Heart left ventricle (tissue), 16 donors: ENCODE measurements around the gene EMX2. TPM values are rescaled to one million over a fixed set of nuclear protein-coding genes. Genes with fewer than 3 reads are reported as not detected.

Source experiments
- ATAC-seq, 4 donors: fragments of 200-7000 bp; cut with Tn5 transposase; one replicate each; pipeline ENCODE4 v1.9.1; 2020 to 2022; ENCODE audit warnings: moderate library complexity in 4 of 4, mild to moderate bottlenecking in 3 of 4, moderate number of reproducible peaks in 1 of 4
- DNase-seq, 5 donors: peaks; one replicate each; pipeline ENCODE4 v3.0.0-alpha.2; 2020
- H3K27ac ChIP-seq, 12 donors: fragments of 200-600 bp; sonication (generic) in 4 of 12; one replicate each; pipeline versions ENCODE4 v1.5.0 to v1.8.0; 2016 to 2022; ENCODE audit warnings: mild to moderate bottlenecking in 2 of 12
- H3K27me3 ChIP-seq, 9 donors: fragments of 200-600 bp; sonication (generic) in 2 of 9; one replicate each; pipeline versions ENCODE4 v1.5.1 to v1.8.0; 2016 to 2022; ENCODE audit warnings: mild to moderate bottlenecking in 3 of 9
- H3K36me3 ChIP-seq, 9 donors: fragments of 200-600 bp; sonication (generic) in 2 of 9; one replicate each; pipeline versions ENCODE4 v1.5.0 to v1.8.0; 2018 to 2022; ENCODE audit warnings: mild to moderate bottlenecking in 2 of 9
- H3K4me1 ChIP-seq, 12 donors: fragments of 200-600 bp; sonication (generic) in 4 of 12; one replicate each; pipeline versions ENCODE4 v1.5.0 to v1.8.0; 2016 to 2022; ENCODE audit warnings: mild to moderate bottlenecking in 3 of 12
- H3K4me3 ChIP-seq, 12 donors: fragments of 200-600 bp; sonication (generic) in 4 of 12; one replicate each; pipeline versions ENCODE4 v1.5.0 to v1.8.0; 2017 to 2022; ENCODE audit warnings: mild to moderate bottlenecking in 9 of 12, moderate library complexity in 4 of 12
- H3K9me3 ChIP-seq, 12 donors: fragments of 200-600 bp; sonication (generic) in 4 of 12; one replicate each; pipeline versions ENCODE4 v1.5.0 to v1.8.0; 2016 to 2022; ENCODE audit warnings: mild to moderate bottlenecking in 1 of 12
- CTCF ChIP-seq, 12 donors: fragments of 200-600 bp; sonication (generic) in 4 of 12; IDR thresholded peaks; one replicate each; pipeline versions ENCODE4 v1.5.0 to v1.8.0; 2018 to 2022; ENCODE audit warnings: antibody characterized with exemption in 12 of 12, mild to moderate bottlenecking in 5 of 12
- POLR2A ChIP-seq, 2 donors: fragments of 450-650 bp; IDR thresholded peaks; one replicate each; pipeline ENCODE4 v1.6.1; 2017; ENCODE audit warnings: antibody characterized with exemption in 2 of 2, mild to moderate bottlenecking in 2 of 2, moderate library complexity in 2 of 2
- WGBS, 4 donors: extraction: QIAGEN DNeasy Blood & Tissue Kit in 2 of 4; methylation state at CpG; one replicate each; pipeline versions ENCODE4 v1.1.5 to v1.1.7; 2013 to 2018; 5-methylcytosine and 5-hydroxymethylcytosine counted together
- intact Hi-C, 10 donors: fragments of 100-400 bp; cut with DNase I; formaldehyde crosslinking; loops; one replicate each; pipeline versions ENCODE4 v1.11.1 to v1.14.2; 2022
- polyA plus RNA-seq, 2 donors: library from polyadenylated mRNA; stranded (reverse); fragments of 200-250 nt; gene quantifications; one replicate each; pipeline ENCODE4 v1.2.3, GENCODE V29; 2013
- total RNA-seq, 9 donors: library from RNA; depleted of rRNA in 2 of 9; stranded (reverse); fragments of >200 nt in 2 of 9; fragmentation: NEBNext Ultra II Directional in 3 of 9; extraction: Animal tissue kit (Norgen Biotek cat#: 25700) in 3 of 9; gene quantifications; one replicate each; pipeline versions ENCODE4 v1.1.0 to v1.2.4, GENCODE V29; 2016 to 2023
- donor health status: ischemic (EF 13 %, LVEDD 7.1; RV severe dilation, severe dysfunction).
- donor health status: healthy with polysubstance abuse.
- donor health status: DM: no; HTN: yes; CAD: no.
- donor health status: DM: no; HTN: no; CAD: no.
- donor health status: ischemic (EF 25% LVEDD 6.9; RV normal size, moderate dysfunction).
- donor health status: ischemic (EF 25% LVEDD 5.7; RV mildly dilated, moderate dysfunction).
- donor health status: healthy.
- donor health status: DM: yes; HTN: yes; CAD: no.
- donor health status: ischemic (EF 35%, LVEDD 5.7; RV mildly dilated, moderate dysfunction).
- donor health status: nonischemic (EF 11% LVEDD 7.7; RV severe dilation, severe dysfunction).
- donor health status: DM: yes; HTN: yes; CAD: no.
- donor health status: PGD.
- donor health status: ischemic (EF 29% LVEDD 5.4; RV normal size, mild dysfunction).
- donor health status: nonischemic (EF 23%, LVEDD 6.1; RV moderate dilation, normal function).

EMX2 gene
- total and polyA plus RNA-seq, 11 donors = 0.06 to 0.54 (median 0.19) TPM; not detected in 4

DNA sequence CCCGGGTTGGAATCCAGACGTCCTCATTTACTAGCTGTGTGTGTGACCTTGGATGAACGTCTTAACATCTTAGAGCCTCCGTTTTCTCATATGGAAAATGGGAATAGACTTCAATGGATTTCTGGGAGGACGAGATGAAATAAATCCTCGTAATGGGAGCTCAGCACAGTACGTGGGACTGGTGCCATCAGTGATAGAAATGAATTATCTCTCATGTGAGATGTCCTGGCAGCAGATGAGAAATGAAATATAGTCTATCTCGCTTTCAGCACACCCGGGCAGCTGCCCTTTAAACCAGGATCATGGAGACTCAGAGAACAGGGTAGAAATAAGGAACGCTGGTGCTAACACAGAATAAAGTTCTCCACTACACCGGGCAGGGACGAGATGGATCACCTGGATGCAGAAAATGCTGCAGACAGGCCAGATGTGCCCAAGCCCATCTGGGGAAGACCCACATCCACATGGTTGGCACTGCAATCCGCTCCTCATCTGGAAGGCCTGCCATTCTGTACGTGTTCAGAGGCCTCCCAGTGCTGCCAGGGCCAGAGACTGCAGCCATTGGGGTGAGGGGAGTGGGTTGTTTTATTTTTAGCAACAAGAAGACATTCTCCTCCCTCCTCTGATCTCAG lies 11.1 kb upstream of the EMX2 start:
- Histone ChIP-seq H3K4me1 (peaks cover 0 to 30% (median 12%) of the 10 kb centered on the region in 12 donors), H3K36me3 (no peaks in the 10 kb centered on the region), H3K4me3 (no peak overlapping the region), H3K27me3 (peaks cover 41 to 95% (median 70%) of the 10 kb centered on the region in 9 donors), H3K27ac (no peak overlapping the region), H3K9me3 (no peaks in the 10 kb centered on the region)
- TF ChIP-seq CTCF (IDR thresholded peaks at IDR 0.05) (no peak), POLR2A (IDR thresholded peaks at IDR 0.05) (no peak)
- 19 to 31% (median 24%) methylated on average over 14 of the region's 14 CpGs for WGBS, 4 donors
- intact Hi-C loops = loop anchor here in 4 of 10 donors (10.0 kb wide), 2 partner anchors 573 to 713 kb away; no protein-coding TSS in a partner anchor
- ATAC-seq (no peak), DNase-seq (no peak)

GRCh38 chr10:117532003-117532385 lies 10.6 kb upstream of the EMX2 start:
- intact Hi-C loops = loop anchor here in 4 of 10 donors (10.0 kb wide), 2 partner anchors 573 to 713 kb away; no protein-coding TSS in a partner anchor
- peaks cover 46 to 98% (median 74%) of the 10 kb centered on the region in 9 donors for H3K27me3 ChIP-seq
- no peak overlapping the region for H3K4me3 ChIP-seq

DNA sequence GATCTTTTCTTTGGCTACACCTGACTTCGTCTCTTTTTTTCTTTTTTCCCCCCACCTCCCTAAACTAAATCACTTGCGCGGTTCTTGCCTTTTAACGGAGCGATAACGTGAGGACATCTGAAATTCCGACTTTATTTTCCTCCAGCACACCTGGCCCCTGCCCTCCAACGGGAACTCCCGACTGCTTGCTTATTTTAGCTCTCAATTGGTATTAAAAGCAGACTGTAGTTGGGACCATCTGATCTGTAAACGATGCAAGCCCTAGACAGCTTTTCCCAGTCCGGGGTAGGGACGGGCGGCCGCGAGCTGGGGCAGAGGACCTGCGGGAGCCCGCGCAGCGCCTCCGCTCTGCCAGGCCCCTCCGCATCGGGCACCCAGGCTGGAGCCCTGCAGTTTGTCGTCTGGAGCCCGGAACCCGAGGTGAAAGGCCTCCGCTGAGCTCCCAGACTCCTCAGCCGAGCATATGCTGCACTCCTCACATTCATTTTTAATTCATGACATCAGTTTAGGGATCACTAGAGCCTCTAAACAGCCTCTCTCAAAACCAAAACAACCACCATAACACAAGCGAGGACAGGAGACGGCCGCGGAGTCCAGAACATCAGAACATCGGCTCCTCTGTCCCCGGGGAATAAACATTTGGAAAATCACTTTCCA lies 10.0 kb upstream of the EMX2 start:
- intact Hi-C loops = loop anchor here in 4 of 10 donors (10.0 kb wide), 2 partner anchors 572 to 712 kb away; no protein-coding TSS in a partner anchor
- Histone ChIP-seq H3K36me3 (no peaks in the 10 kb centered on the region), H3K4me3 (no peak overlapping the region), H3K27me3 (peaks cover 52 to 98% (median 80%) of the 10 kb centered on the region in 9 donors), H3K4me1 (peaks cover 0 to 33% (median 14%) of the 10 kb centered on the region in 12 donors), H3K9me3 (no peaks in the 10 kb centered on the region), H3K27ac (no peak overlapping the region)
- DNase-seq = no peak
- ATAC-seq = no peak
- 2 to 7% (median 4%) methylated on average over 33 of the region's 33 CpGs for WGBS, 4 donors
- no peak for TF ChIP-seq POLR2A (IDR thresholded peaks at IDR 0.05)
- TF ChIP-seq CTCF (IDR thresholded peaks at IDR 0.05) = no peak

More at GRCh38 chr10:117532003-117532385, 10.6 kb upstream of the EMX2 start:
- Histone ChIP-seq H3K4me1 (peaks cover 0 to 30% (median 12%) of the 10 kb centered on the region in 12 donors), H3K9me3 (no peaks in the 10 kb centered on the region), H3K36me3 (no peaks in the 10 kb centered on the region), H3K27ac (no peak overlapping the region)
- ATAC-seq (no peak), DNase-seq (no peak)
- no peak for TF ChIP-seq CTCF (IDR thresholded peaks at IDR 0.05)
- no peak for TF ChIP-seq POLR2A (IDR thresholded peaks at IDR 0.05)
- WGBS, 4 donors = 10 to 25% (median 18%) methylated on average over 3 of the region's 3 CpGs
